ENCODE data around the gene PYGM. TPM values are rescaled to one million over a fixed set of nuclear protein-coding genes. Genes with fewer than 3 reads are reported as not detected.
A peak's percentile ranks its signal among the peaks of the same experiment; 100 is the strongest.

PYGM gene
- total and polyA plus RNA-seq, 4 experiments from 2014 or later = 0.38 to 11.3 (median 10.7) TPM; not detected in 1

- Histone ChIP-seq H3K27me3 (ENCODE audit: insufficient read depth, low read length) (peaks cover 34% of the 10 kb centered on the region), H3K4me1 (ENCODE audit: insufficient read depth, low read length) (peaks cover 3% of the 10 kb centered on the region), H3K4me3 (ENCODE audit: low read length in 2 of 2) (no peak overlapping the region), H3K27ac (ENCODE audit: low read depth, low read length) (no peak overlapping the region), H3K36me3 (ENCODE audit: insufficient read depth, low read length) (no peaks in the 10 kb centered on the region), H3K9me3 (ENCODE audit: control insufficient read depth in 1 of 2, low read length in 2 of 2) (no peaks in the 10 kb centered on the region)
- intact Hi-C loops (cut with micrococcal nuclease) = no loop called here
- no peaks in the 10 kb centered on the region for H3K9me3 Mint-ChIP-seq
- POLR2A ChIA-PET (ENCODE audit: partially characterized antibody) = interaction anchor here (1.0 kb wide), 1 partner anchor 23 kb away, joined by 3 read pairs; no protein-coding TSS in a partner anchor
- DNase-seq = no peak
- no peaks in the 10 kb centered on the region for H3K36me3 Mint-ChIP-seq
- no peak overlapping the region for H3K4me3 Mint-ChIP-seq
- peak overlapping the region in 1 of 7 donors; percentile 42 for H3K27ac Mint-ChIP-seq
- CTCF ChIA-PET (ENCODE audit: partially characterized antibody) = interaction anchor here (2.4 kb wide), 1 partner anchor 30 kb away, joined by 10 read pairs; no protein-coding TSS in a partner anchor
- H3K4me1 Mint-ChIP-seq = peaks cover 0 to 23% (median 6%) of the 10 kb centered on the region in 4 donors
- peaks cover 41 to 55% of the 10 kb centered on the region in 2 donors for H3K27me3 Mint-ChIP-seq
Measured at GRCh38 chr11:64718780-64719124, 41.0 kb downstream of the PYGM start.

GRCh38 chr11:64718084-64718779, 41.5 kb downstream of the PYGM start:
- no peaks in the 10 kb centered on the region for H3K36me3 Mint-ChIP-seq
- Histone ChIP-seq H3K9me3 (ENCODE audit: control insufficient read depth in 1 of 2, low read length in 2 of 2) (no peaks in the 10 kb centered on the region), H3K36me3 (ENCODE audit: insufficient read depth, low read length) (no peaks in the 10 kb centered on the region), H3K27me3 (ENCODE audit: insufficient read depth, low read length) (peaks cover 34% of the 10 kb centered on the region), H3K27ac (ENCODE audit: low read depth, low read length) (no peak overlapping the region), H3K4me3 (ENCODE audit: low read length in 2 of 2) (no peak overlapping the region), H3K4me1 (ENCODE audit: insufficient read depth, low read length) (no peaks in the 10 kb centered on the region)
- CTCF ChIA-PET (ENCODE audit: partially characterized antibody) = interaction anchor here (2.4 kb wide), 1 partner anchor 29 kb away, joined by 10 read pairs; no protein-coding TSS in a partner anchor
- POLR2A ChIA-PET (ENCODE audit: partially characterized antibody) = no interaction called here
- H3K4me3 Mint-ChIP-seq = no peak overlapping the region
- H3K4me1 Mint-ChIP-seq = peaks cover 0 to 19% (median 4%) of the 10 kb centered on the region in 4 donors
- intact Hi-C loops (cut with micrococcal nuclease) = no loop called here
- no peaks in the 10 kb centered on the region for H3K9me3 Mint-ChIP-seq
- H3K27ac Mint-ChIP-seq = no peak overlapping the region
- H3K27me3 Mint-ChIP-seq = peaks cover 41 to 55% of the 10 kb centered on the region in 2 donors
- no peak for DNase-seq

GRCh38 chr11:64717268-64717578, 42.6 kb downstream of the PYGM start:
- Histone ChIP-seq H3K4me3 (ENCODE audit: low read length in 2 of 2) (no peak overlapping the region), H3K9me3 (ENCODE audit: control insufficient read depth in 1 of 2, low read length in 2 of 2) (no peaks in the 10 kb centered on the region), H3K36me3 (ENCODE audit: insufficient read depth, low read length) (no peaks in the 10 kb centered on the region), H3K27ac (ENCODE audit: low read depth, low read length) (no peak overlapping the region), H3K27me3 (ENCODE audit: insufficient read depth, low read length) (peaks cover 35% of the 10 kb centered on the region), H3K4me1 (ENCODE audit: insufficient read depth, low read length) (no peaks in the 10 kb centered on the region)
- H3K4me1 Mint-ChIP-seq = peaks cover under 1 to 22% (median 7%) of the 10 kb centered on the region in 4 donors
- H3K27me3 Mint-ChIP-seq = peaks cover 42 to 54% of the 10 kb centered on the region in 2 donors
- H3K36me3 Mint-ChIP-seq = no peaks in the 10 kb centered on the region
- no peak overlapping the region for H3K4me3 Mint-ChIP-seq
- no peaks in the 10 kb centered on the region for H3K9me3 Mint-ChIP-seq
- ChIA-PET CTCF (ENCODE audit: partially characterized antibody) (interaction anchor here (2.4 kb wide), 1 partner anchor 28 kb away, joined by 10 read pairs; no protein-coding TSS in a partner anchor), POLR2A (ENCODE audit: partially characterized antibody) (interaction anchor here (0.7 kb wide), 1 partner anchor 25 kb away, joined by 3 read pairs; no protein-coding TSS in a partner anchor)
- DNase-seq = no peak
- H3K27ac Mint-ChIP-seq = no peak overlapping the region
- intact Hi-C loops (cut with micrococcal nuclease) = no loop called here

DNA sequence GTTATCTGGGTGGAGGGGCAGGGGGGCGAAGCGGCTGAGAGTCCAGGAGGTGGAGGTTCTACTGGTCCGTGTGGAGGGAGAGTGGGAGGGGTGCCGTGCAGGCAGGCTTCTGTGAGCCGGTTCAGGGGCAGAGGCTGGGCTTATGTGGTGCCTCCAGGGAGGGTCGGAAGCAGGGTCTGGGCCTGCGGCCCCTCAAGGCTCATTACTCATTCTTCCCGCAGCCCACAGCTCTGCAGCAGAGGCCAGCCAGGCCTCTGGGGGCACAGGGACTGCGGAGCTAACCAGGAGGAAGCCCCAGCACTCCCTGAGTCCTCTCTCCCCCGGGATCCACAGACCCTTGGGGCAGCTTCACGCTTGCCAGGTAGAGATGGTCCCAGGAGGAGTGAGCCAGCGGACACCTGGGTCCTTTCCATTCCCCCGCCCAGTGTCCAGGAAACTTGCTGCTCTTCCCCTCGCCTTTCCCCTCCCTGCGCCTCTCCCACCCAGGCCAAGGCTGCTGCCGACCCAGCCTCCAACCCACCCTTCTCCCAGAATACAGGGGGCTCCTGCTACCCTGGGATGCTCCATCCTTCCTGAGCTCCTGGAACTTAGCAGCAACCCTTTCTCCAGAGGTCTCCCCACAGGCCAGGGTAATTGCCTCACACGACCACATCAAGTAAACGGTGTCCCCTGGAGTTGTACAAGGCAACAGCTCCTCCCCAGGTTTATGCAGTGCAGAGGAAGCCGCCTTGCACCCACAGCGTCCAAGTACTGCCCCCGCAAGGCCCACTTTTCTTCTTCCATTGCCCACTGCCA, 43.1 kb downstream of the PYGM start:
- POLR2A ChIA-PET (ENCODE audit: partially characterized antibody) = interaction anchor here (1.0 kb wide), 1 partner anchor 26 kb away, joined by 3 read pairs; no protein-coding TSS in a partner anchor

DNA sequence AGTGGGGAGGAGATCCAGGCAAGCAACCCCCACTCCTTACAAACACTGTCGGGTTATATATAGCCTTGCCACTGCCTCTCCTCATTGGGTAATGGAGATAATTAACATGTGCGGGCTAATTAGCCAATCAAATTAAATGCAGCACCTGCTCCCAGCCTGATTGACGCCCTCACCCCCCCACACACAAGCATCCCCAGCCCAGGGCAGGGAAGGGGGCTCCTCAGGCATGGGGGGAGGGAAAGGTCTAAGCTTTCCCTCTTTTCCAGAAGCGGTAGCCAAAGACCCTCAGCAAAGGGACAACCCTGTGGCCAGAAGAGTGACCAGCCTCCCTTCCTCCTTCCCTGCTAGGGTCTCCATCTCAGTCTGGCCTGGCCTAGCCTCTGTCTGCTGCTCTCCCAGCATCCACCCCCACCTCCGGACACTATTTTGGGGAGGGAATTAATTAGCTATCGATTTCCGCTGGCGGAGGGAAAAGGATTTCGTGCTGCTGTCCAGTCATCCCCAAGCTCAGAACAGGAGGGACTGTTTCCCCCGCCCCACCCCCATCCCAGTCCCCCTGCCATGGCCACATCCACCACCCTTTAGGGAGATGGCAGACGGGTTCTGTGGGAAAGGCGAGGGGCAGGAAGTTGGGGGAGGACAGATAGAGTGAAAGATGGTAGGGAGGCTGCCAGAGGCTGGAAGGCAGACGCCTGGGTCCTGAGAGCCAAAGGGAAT, 43.9 kb downstream of the PYGM start:
- H3K9me3 ChIP-seq (ENCODE audit: control insufficient read depth in 1 of 2, low read length in 2 of 2) = no peaks in the 10 kb centered on the region
- no peaks in the 10 kb centered on the region for H3K36me3 ChIP-seq (ENCODE audit: insufficient read depth, low read length)
- H3K27ac ChIP-seq (ENCODE audit: low read depth, low read length) = no peak overlapping the region
- no peak overlapping the region for H3K4me3 ChIP-seq (ENCODE audit: low read length in 2 of 2)
- CTCF ChIA-PET (ENCODE audit: partially characterized antibody) = interaction anchor here (1.0 kb wide), 1 partner anchor 27 kb away, joined by 3 read pairs; no protein-coding TSS in a partner anchor
- intact Hi-C loops (cut with micrococcal nuclease) = no loop called here
- H3K4me3 Mint-ChIP-seq = peak overlapping the region in 1 of 8 donors; percentile 35
- peaks cover 6 to 30% (median 14%) of the 10 kb centered on the region in 4 donors for H3K4me1 Mint-ChIP-seq
- H3K27me3 ChIP-seq (ENCODE audit: insufficient read depth, low read length) = peaks cover 38% of the 10 kb centered on the region
- peak in 1 of 5 donors; percentile 20 for DNase-seq
- H3K9me3 Mint-ChIP-seq = no peaks in the 10 kb centered on the region
- no peaks in the 10 kb centered on the region for H3K36me3 Mint-ChIP-seq
- no peaks in the 10 kb centered on the region for H3K4me1 ChIP-seq (ENCODE audit: insufficient read depth, low read length)
- POLR2A ChIA-PET (ENCODE audit: partially characterized antibody) = interaction anchor here (1.0 to 1.2 kb wide), 3 partner anchors 11 to 29 kb away, joined by 3 read pairs; no protein-coding TSS in a partner anchor
- peaks cover 50 to 62% of the 10 kb centered on the region in 2 donors for H3K27me3 Mint-ChIP-seq
- H3K27ac Mint-ChIP-seq = no peak overlapping the region

More for the DNA sequence above, 43.1 kb downstream of the PYGM start:
- intact Hi-C loops (cut with micrococcal nuclease) = no loop called here
- Mint-ChIP-seq H3K27ac (no peak overlapping the region), H3K27me3 (peaks cover 45 to 58% of the 10 kb centered on the region in 2 donors), H3K4me3 (peak overlapping the region in 1 of 8 donors; percentile 35), H3K4me1 (peaks cover 3 to 27% (median 12%) of the 10 kb centered on the region in 4 donors), H3K36me3 (no peaks in the 10 kb centered on the region), H3K9me3 (no peaks in the 10 kb centered on the region)
- H3K4me1 ChIP-seq (ENCODE audit: insufficient read depth, low read length) = no peaks in the 10 kb centered on the region
- H3K27ac ChIP-seq (ENCODE audit: low read depth, low read length) = no peak overlapping the region
- H3K27me3 ChIP-seq (ENCODE audit: insufficient read depth, low read length) = peaks cover 35% of the 10 kb centered on the region
- DNase-seq = no peak
- no peaks in the 10 kb centered on the region for H3K36me3 ChIP-seq (ENCODE audit: insufficient read depth, low read length)
- no peaks in the 10 kb centered on the region for H3K9me3 ChIP-seq (ENCODE audit: control insufficient read depth in 1 of 2, low read length in 2 of 2)
- CTCF ChIA-PET (ENCODE audit: partially characterized antibody) = interaction anchor here (1.0 kb wide), 1 partner anchor 28 kb away, joined by 3 read pairs; no protein-coding TSS in a partner anchor
- no peak overlapping the region for H3K4me3 ChIP-seq (ENCODE audit: low read length in 2 of 2)

DNA sequence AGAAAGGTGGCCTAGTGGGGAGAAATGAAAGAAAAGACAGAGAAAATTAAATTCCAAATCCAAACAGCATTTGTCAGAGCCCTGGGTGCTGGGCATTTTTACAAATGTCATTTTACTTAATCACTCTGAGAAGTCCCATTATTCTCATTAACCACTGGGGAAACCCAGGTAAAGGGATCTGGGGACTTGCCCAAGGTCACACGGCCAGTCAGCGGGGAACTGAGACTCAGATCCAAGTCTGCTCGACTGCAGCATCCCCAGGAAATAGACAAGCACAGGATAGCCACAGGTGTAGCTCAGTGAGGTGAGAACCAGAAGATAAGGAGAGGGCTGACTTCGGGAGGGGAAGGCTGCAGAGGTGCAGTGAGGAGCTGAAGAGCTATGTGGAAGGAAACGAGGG, 44.7 kb downstream of the PYGM start:
- H3K4me1 ChIP-seq (ENCODE audit: insufficient read depth, low read length) = no peaks in the 10 kb centered on the region
- POLR2A ChIA-PET (ENCODE audit: partially characterized antibody) = interaction anchor here (0.6 to 1.2 kb wide), 3 partner anchors 11 to 60 kb away, joined by 3 read pairs; no protein-coding TSS in a partner anchor
- Mint-ChIP-seq H3K9me3 (no peaks in the 10 kb centered on the region), H3K4me3 (peak overlapping the region in 3 of 8 donors; percentile 29 to 77 (median 47)), H3K27ac (peak overlapping the region in 1 of 7 donors; percentile 10), H3K4me1 (peaks cover 6 to 28% (median 15%) of the 10 kb centered on the region in 4 donors), H3K36me3 (no peaks in the 10 kb centered on the region), H3K27me3 (peaks cover 53 to 64% of the 10 kb centered on the region in 2 donors)
- H3K4me3 ChIP-seq (ENCODE audit: low read length in 2 of 2) = no peak overlapping the region
- H3K27ac ChIP-seq (ENCODE audit: low read depth, low read length) = no peak overlapping the region
- peaks cover 46% of the 10 kb centered on the region for H3K27me3 ChIP-seq (ENCODE audit: insufficient read depth, low read length)
- no peak for DNase-seq
- intact Hi-C loops (cut with micrococcal nuclease) = no loop called here
- CTCF ChIA-PET (ENCODE audit: partially characterized antibody) = no interaction called here
- H3K9me3 ChIP-seq (ENCODE audit: control insufficient read depth in 1 of 2, low read length in 2 of 2) = no peaks in the 10 kb centered on the region
- H3K36me3 ChIP-seq (ENCODE audit: insufficient read depth, low read length) = no peaks in the 10 kb centered on the region

All from CD4-positive, alpha-beta memory T cell (primary cell).